SH-SY5Y (cell line): ENCODE results near the gene CSTF3.

Experiments
- GATA2 ChIP-seq: IDR thresholded peaks from 2 replicates; pipeline ENCODE4 v1.6.1; 2011; ENCODE audit warnings: mild to moderate bottlenecking, low read depth, low read length
- GATA3 ChIP-seq: IDR thresholded peaks from 2 replicates; pipeline ENCODE4 v1.6.1; 2011; ENCODE audit warnings: low read depth, mild to moderate bottlenecking, low read length, moderate library complexity

GRCh38 chr11:33133761-33134160, 27.5 kb downstream of the CSTF3 start:
- no peak for TF ChIP-seq GATA3
- TF ChIP-seq GATA2, result no peak
